Stimulated activated CD4-positive, alpha-beta T cell treated with anti-CD3 and anti-CD28 coated beads, TNF-alpha, amount 100 ng/mL, for 4 hours (primary cell): Measurements from ENCODE around the gene ZFTA.
A peak's percentile ranks its signal among the peaks of the same experiment; 100 is the strongest.
"Not testable (repeated sequence)": the region's sequence is repeated elsewhere in the genome, so short reads cannot be mapped to it uniquely, and the experiment has no call there.

ENCODE experiments used
- DNase-seq, 3 experiments: peaks; one replicate each; pipeline ENCODE4 v3.0.0-alpha.2; 2020; ENCODE audit warnings: low read depth in 3 of 3

Gene ZFTA

GRCh38 chr11:63768237-63769041 lies at the start of gene ZFTA:
Gene ZFTA, minus strand, starts transcription at chr11:63768775. Its CDS starts 153 bp downstream, at chr11:63768622.
- peak; percentile 30 to 51 (median 35) for DNase-seq

- no peak for DNase-seq
Observed at GRCh38 chr11:63817758-63818498, 49.4 kb upstream of the ZFTA start.

GRCh38 chr11:63816732-63817131 lies 48.2 kb upstream of the ZFTA start:
- no peak for DNase-seq

- no peak for DNase-seq
Observed at GRCh38 chr11:63816166-63816565, 47.6 kb upstream of the ZFTA start.

GRCh38 chr11:63814383-63814736 lies 45.8 kb upstream of the ZFTA start:
- DNase-seq: no peak

- peak in 1 of 3 experiments; percentile 9 for DNase-seq
Observed at GRCh38 chr11:63813563-63814382, 45.2 kb upstream of the ZFTA start.

GRCh38 chr11:63813035-63813562 lies 44.5 kb upstream of the ZFTA start, which contains the start of gene SPINDOC:
Gene SPINDOC, plus strand, starts transcription at chr11:63813456. Its CDS starts 231 bp downstream, at chr11:63813687.
- peak; percentile 23 to 57 (median 45) for DNase-seq

- DNase-seq: no peak
Observed at GRCh38 chr11:63811522-63811921, 42.9 kb upstream of the ZFTA start.

- not testable (repeated sequence) for DNase-seq
Observed at GRCh38 chr11:63810383-63810782, 41.8 kb upstream of the ZFTA start.

- no peak for DNase-seq
Observed at GRCh38 chr11:63805844-63806415, 37.4 kb upstream of the ZFTA start.

- no peak for DNase-seq
Observed at GRCh38 chr11:63804259-63804658, 35.7 kb upstream of the ZFTA start.

GRCh38 chr11:63802637-63803414 lies 34.3 kb upstream of the ZFTA start:
- no peak for DNase-seq

- no peak for DNase-seq
Observed at GRCh38 chr11:63800921-63801320, 32.3 kb upstream of the ZFTA start.

- no peak for DNase-seq
Observed at GRCh38 chr11:63795066-63795465, 26.5 kb upstream of the ZFTA start.

- DNase-seq: no peak
Observed at GRCh38 chr11:63793161-63793560, 24.6 kb upstream of the ZFTA start.

- DNase-seq: no peak
Observed at GRCh38 chr11:63791495-63792167, 23.1 kb upstream of the ZFTA start.

- no peak for DNase-seq
Observed at GRCh38 chr11:63785823-63786222, 17.2 kb upstream of the ZFTA start.

GRCh38 chr11:63783925-63784592 lies 15.5 kb upstream of the ZFTA start:
- no peak for DNase-seq

GRCh38 chr11:63782749-63783148 lies 14.2 kb upstream of the ZFTA start:
- no peak for DNase-seq

GRCh38 chr11:63779039-63779438 lies 10.5 kb upstream of the ZFTA start:
- DNase-seq: no peak
